Activated CD8-positive, alpha-beta memory T cell treated with anti-CD3 and anti-CD28 coated beads for 48 hours (primary cell): ENCODE data around the gene POLN.
"Not testable (repeated sequence)": the region's sequence is repeated elsewhere in the genome, so short reads cannot be mapped to it uniquely, and the experiment has no call there.

Experiments
- DNase-seq, 3 experiments: peaks; one replicate each; pipeline ENCODE4 v3.0.0-alpha.2; 2020; ENCODE audit warnings: low read depth in 2 of 3, low spot score in 2 of 3

POLN gene

GRCh38 chr4:2220016-2220630 is 21.8 kb downstream of the POLN start:
- peak; percentile 31 to 60 (median 56) for DNase-seq

GRCh38 chr4:2219233-2219760 is 22.6 kb downstream of the POLN start:
- DNase-seq: no peak

GRCh38 chr4:2218436-2218835 is 23.5 kb downstream of the POLN start:
- DNase-seq: no peak

- DNase-seq: no peak
These were observed 24.2 kb downstream of the POLN start for GRCh38 chr4:2217726-2218125.

- DNase-seq: no peak
These were observed 29.1 kb downstream of the POLN start for GRCh38 chr4:2212831-2213230.

- DNase-seq: not testable (repeated sequence)
These were observed 39.1 kb downstream of the POLN start for GRCh38 chr4:2202789-2203188.

- DNase-seq: no peak
These were observed 47.4 kb downstream of the POLN start for GRCh38 chr4:2194496-2194895.

- no peak for DNase-seq
These were observed 48.6 kb downstream of the POLN start for GRCh38 chr4:2193326-2193725.

- no peak for DNase-seq
These were observed 55.1 kb downstream of the POLN start for GRCh38 chr4:2186865-2187172.

GRCh38 chr4:2186133-2186864 is 55.6 kb downstream of the POLN start:
- no peak for DNase-seq

GRCh38 chr4:2183394-2183793 is 58.5 kb downstream of the POLN start:
- no peak for DNase-seq

- DNase-seq: no peak
These were observed 58.9 kb downstream of the POLN start for GRCh38 chr4:2182994-2183393.

GRCh38 chr4:2180410-2180809 is 61.5 kb downstream of the POLN start:
- no peak for DNase-seq

GRCh38 chr4:2179717-2180116 is 62.2 kb downstream of the POLN start:
- no peak for DNase-seq

GRCh38 chr4:2178986-2179385 is 62.9 kb downstream of the POLN start:
- DNase-seq: no peak

- no peak for DNase-seq
These were observed 64.4 kb downstream of the POLN start for GRCh38 chr4:2177443-2178093.

- no peak for DNase-seq
These were observed 65.8 kb downstream of the POLN start for GRCh38 chr4:2175990-2176698.

- no peak for DNase-seq
These were observed 67.9 kb downstream of the POLN start for GRCh38 chr4:2174061-2174460.

- no peak for DNase-seq
These were observed 69.2 kb downstream of the POLN start for GRCh38 chr4:2172627-2173231.

- DNase-seq: no peak
These were observed 69.8 kb downstream of the POLN start for GRCh38 chr4:2172161-2172560.
